H1 (cell line): Measurements from ENCODE around the gene AKIRIN1. TPM values are rescaled to one million over a fixed set of nuclear protein-coding genes. Genes with fewer than 3 reads are reported as not detected.
A peak's percentile ranks its signal among the peaks of the same experiment; 100 is the strongest.

Experiments used
- JUND ChIP-seq: IDR thresholded peaks from 2 replicates; pipeline ENCODE4 v1.6.1; 2011; ENCODE audit warnings: mild to moderate bottlenecking, improper control_type of control experiment, low read length
- KDM1A ChIP-seq: fragments of 200-600, 300-600 bp; sonication (generic); IDR thresholded peaks from 2 replicates; pipeline ENCODE4 v1.7.1; 2016; ENCODE audit warnings: mild to moderate bottlenecking, low read length, borderline replicate concordance
- RXRA ChIP-seq: IDR thresholded peaks from 2 replicates; pipeline ENCODE4 v1.6.1; 2011; ENCODE audit warnings: low read depth, mild to moderate bottlenecking, low read length, moderate library complexity; ENCODE audit not compliant: insufficient read depth
- polyA plus RNA-seq, 7 experiments: library from polyadenylated mRNA; depleted of rRNA in 3 of 7; stranded (reverse) in 5 of 7; unstranded in 2 of 7; fragments of >200 nt in 5 of 7; fragments of 200-250 nt in 2 of 7; gene quantifications; 1 replicate in 5 of 7; 2 replicates in 1 of 7; 4 replicates in 1 of 7; pipeline versions ENCODE4 v1.2.1 to v1.2.3, GENCODE V29; 2011 to 2013; ENCODE audit warnings: missing spikeins in 2 of 7, mixed read lengths in 2 of 7
- total RNA-seq: library from RNA; stranded (reverse); fragmentation: NEBNext Ultra II Directional; extraction: Animal tissue kit (Norgen Biotek cat#: 25700); gene quantifications from 2 replicates; pipeline ENCODE4 v1.2.1, GENCODE V29; 2021

Gene AKIRIN1
- total and polyA plus RNA-seq, 2 of the 8 experiments (the other 6 are each of a cell fraction or from before 2014, with no cell fraction given): 148 to 236 TPM

DNA sequence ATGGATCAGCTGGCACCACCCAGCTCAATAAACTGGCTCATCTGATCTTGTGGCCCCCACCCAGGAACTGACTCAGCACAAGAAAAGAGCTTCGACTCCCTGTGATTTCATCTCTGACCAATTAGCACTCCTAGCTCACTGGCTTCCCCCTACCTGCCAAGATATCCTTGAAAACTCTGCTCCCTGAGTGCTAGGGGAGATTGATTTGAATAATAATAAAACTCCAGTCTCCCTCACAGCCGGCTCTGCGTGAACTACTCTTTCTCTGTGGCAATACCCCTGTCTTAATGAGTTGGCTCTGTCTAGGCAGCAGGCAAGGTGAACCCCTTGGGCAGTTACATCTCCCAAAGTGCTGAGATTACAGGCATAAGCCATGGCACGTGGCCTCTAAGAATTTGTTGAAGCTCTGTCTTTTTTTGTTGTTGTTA, 37.6 kb upstream of the AKIRIN1 start (continued):
- peak; percentile 48; the same call in 1 of the 2 replicates for TF ChIP-seq KDM1A
- no peak for TF ChIP-seq JUND
- TF ChIP-seq RXRA: no peak
